PC-3 (cell line): ENCODE data around the gene GREM1.

ENCODE experiments used
- EZH2 ChIP-seq: fragments of 300-600 bp; sonication (generic); IDR thresholded peaks from one replicate; pipeline ENCODE4 v1.6.1; 2017; ENCODE audit warnings: antibody characterized with exemption, mild to moderate bottlenecking, low read length; ENCODE audit not compliant: unreplicated experiment
- TF ChIP-seq, protein P1 (sequence below): fragments of 300-600 bp; sonication (generic); conservative IDR thresholded peaks from 2 replicates; pipeline ENCODE4 v1.5.1; 2017; ENCODE audit warnings: antibody characterized with exemption, low read depth, mild to moderate bottlenecking, low read length

GRCh38 chr15:32682569-32682968, 35.2 kb upstream of the GREM1 start:
- TF ChIP-seq, protein P1, sequence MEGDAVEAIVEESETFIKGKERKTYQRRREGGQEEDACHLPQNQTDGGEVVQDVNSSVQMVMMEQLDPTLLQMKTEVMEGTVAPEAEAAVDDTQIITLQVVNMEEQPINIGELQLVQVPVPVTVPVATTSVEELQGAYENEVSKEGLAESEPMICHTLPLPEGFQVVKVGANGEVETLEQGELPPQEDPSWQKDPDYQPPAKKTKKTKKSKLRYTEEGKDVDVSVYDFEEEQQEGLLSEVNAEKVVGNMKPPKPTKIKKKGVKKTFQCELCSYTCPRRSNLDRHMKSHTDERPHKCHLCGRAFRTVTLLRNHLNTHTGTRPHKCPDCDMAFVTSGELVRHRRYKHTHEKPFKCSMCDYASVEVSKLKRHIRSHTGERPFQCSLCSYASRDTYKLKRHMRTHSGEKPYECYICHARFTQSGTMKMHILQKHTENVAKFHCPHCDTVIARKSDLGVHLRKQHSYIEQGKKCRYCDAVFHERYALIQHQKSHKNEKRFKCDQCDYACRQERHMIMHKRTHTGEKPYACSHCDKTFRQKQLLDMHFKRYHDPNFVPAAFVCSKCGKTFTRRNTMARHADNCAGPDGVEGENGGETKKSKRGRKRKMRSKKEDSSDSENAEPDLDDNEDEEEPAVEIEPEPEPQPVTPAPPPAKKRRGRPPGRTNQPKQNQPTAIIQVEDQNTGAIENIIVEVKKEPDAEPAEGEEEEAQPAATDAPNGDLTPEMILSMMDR, result no peak
- TF ChIP-seq EZH2, result no peak
